Measurements from ENCODE around the gene CTCF.

CTCF gene

DNA sequence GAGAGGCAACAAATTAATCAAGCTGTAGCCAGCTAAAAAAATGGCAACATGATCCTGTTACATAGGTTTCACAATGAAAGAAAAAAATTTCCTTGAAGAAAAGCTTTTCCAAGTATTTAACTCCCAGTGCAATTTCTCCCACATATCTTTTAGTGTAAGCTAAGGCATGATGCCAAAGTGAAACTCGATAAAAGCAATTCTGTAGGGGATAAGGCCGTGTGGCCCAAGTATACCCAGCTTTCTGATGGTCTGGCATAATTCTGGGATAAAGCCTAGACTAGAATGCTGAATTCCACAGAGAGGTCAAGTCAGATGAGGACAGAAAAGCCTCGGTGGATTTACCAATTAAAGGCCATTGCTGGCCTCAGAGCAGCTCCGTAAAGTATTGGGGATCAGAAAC lies 36.2 kb downstream of the CTCF start:
- DNase-seq (ENCODE audit: low read depth in 2 of 2): no peak

- no peak for DNase-seq (ENCODE audit: low read depth in 2 of 2)
Measured at GRCh38 chr16:67605641-67606040, 43.3 kb downstream of the CTCF start.

GRCh38 chr16:67606632-67607031 lies 44.3 kb downstream of the CTCF start:
- DNase-seq (ENCODE audit: low read depth in 2 of 2): no peak

DNA sequence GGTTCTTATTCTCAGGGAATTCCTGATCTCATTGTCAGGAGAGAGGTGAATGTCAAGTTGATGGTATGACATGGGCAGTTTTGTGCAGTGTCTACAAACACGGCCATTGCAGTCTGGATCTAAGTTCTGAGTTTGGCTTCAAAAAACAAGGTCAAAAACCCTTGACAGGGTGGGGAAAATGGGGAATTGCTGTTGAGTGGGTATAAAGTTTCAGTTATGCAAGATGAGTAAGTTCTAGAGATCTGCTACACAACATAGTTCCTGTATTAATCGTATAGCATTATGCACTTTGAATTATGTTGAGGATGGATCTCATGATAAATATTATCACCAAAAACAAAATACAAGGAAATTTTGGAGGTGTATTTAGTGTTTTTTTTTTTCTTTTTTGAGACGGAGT lies 46.0 kb downstream of the CTCF start:
- DNase-seq (ENCODE audit: low read depth in 2 of 2): no peak

DNA sequence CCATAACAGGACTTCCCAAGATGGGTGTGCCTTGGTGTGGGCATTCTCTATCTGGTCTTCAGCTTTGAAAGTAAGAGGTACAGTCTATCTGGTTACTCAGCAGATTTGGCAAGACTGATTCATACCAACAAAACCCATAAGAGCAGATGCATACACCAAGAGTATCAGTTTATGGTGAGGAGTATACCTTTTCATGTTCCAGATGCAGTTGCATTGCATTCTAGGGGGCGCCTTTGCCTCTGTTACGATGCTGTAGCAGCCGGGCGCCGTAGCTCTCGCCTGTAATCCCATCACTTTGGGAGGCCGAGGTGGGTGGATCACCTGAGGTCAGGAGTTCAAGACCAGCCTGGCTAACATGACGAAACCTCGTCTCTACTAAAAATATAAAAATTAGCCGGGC lies 51.5 kb downstream of the CTCF start:
- no peak for DNase-seq (ENCODE audit: low read depth in 2 of 2)

DNA sequence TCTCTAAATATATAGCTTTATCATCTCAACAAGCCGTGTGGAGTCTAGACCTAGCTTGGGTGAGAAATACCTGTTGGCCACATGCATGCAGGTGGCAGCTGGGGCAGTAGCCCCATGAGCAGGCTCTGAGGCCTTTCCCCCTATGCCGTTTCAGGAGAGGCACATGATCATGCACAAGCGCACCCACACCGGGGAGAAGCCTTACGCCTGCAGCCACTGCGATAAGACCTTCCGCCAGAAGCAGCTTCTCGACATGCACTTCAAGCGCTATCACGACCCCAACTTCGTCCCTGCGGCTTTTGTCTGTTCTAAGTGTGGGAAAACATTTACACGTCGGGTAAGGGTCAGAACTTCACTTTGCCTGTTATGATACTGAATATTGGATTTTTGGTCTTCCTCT lies 65.9 kb downstream of the CTCF start:
- DNase-seq (ENCODE audit: low read depth in 2 of 2): no peak

- DNase-seq (ENCODE audit: low read depth in 2 of 2): no peak
Measured at GRCh38 chr16:67632415-67633172, 70.3 kb downstream of the CTCF start.

DNA sequence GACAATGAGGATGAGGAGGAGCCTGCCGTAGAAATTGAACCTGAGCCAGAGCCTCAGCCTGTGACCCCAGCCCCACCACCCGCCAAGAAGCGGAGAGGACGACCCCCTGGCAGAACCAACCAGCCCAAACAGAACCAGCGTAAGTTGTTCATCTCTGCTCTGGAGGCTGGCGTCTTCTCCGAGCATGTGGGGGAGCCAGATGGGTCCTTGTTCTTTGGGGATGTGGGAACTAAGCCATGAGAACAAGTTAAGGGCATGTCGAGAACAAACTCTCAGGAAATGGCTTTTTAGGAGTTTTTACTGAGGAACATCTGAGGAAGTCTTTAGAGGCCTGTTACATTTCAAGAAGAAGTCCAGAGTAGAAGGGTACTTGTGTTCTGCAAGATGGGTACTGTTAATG lies 74.4 kb downstream of the CTCF start:
- DNase-seq (ENCODE audit: low read depth in 2 of 2): no peak

DNA sequence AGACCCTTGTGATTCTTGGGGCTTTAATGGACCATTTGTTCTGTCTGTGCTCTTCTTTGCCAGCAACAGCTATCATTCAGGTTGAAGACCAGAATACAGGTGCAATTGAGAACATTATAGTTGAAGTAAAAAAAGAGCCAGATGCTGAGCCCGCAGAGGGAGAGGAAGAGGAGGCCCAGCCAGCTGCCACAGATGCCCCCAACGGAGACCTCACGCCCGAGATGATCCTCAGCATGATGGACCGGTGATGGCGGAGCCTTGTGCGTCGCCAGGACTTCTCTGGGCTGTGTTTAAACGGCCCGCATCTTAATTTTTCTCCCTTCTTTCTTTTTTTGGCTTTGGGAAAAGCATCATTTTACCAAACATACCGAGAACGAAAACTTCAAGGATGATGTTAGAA lies 75.3 kb downstream of the CTCF start:
- DNase-seq (ENCODE audit: low read depth in 2 of 2): no peak

GRCh38 chr16:67641779-67642708 lies 79.7 kb downstream of the CTCF start:
- no peak for DNase-seq (ENCODE audit: low read depth in 2 of 2)

DNA sequence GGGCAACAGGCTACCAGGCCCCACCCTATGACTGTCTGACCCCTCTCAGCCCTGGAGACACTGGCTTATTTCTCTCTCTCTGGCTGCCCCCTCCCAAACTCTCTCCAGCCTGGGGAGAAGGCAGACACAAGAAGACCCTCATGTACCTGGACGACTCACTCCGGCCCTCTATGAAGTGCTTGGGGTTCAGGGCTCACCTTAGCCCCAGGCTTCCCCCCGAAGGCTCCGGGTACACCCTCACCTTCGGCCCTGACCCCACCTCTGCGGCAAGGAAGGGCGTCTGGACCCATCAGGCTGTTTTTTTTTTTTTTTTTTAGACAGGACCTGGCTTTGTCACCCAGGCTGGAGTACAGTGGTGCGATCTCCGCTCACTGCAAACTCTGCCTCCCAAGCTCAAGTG lies 81.7 kb downstream of the CTCF start:
- no peak for DNase-seq (ENCODE audit: low read depth in 2 of 2)

GRCh38 chr16:67645397-67646121 lies 83.2 kb downstream of the CTCF start:
- DNase-seq (ENCODE audit: low read depth in 2 of 2): no peak

GRCh38 chr16:67647111-67647651 lies 84.9 kb downstream of the CTCF start:
- DNase-seq (ENCODE audit: low read depth in 2 of 2): no peak

DNA sequence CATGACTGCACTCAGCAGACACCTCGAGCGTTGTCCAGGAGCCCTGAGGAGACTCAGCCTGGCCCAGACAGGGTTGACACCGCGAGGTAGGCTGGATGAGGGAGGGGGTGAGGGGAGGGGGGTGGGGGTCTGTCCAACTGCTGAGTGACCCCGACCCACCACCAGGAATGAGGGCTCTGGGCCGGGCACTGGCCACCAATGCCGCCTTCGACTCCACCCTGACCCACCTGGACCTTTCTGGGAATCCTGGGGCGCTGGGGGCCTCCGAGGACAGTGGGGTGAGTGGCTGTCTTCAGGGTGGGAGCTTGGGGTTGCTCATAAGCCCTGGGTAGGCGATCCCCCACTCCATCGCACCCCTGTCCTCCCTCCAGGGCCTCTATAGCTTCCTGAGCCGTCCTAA lies 85.4 kb downstream of the CTCF start:
- DNase-seq (ENCODE audit: low read depth in 2 of 2): no peak

GRCh38 chr16:67648088-67648763 lies 85.9 kb downstream of the CTCF start:
- DNase-seq (ENCODE audit: low read depth in 2 of 2): no peak

DNA sequence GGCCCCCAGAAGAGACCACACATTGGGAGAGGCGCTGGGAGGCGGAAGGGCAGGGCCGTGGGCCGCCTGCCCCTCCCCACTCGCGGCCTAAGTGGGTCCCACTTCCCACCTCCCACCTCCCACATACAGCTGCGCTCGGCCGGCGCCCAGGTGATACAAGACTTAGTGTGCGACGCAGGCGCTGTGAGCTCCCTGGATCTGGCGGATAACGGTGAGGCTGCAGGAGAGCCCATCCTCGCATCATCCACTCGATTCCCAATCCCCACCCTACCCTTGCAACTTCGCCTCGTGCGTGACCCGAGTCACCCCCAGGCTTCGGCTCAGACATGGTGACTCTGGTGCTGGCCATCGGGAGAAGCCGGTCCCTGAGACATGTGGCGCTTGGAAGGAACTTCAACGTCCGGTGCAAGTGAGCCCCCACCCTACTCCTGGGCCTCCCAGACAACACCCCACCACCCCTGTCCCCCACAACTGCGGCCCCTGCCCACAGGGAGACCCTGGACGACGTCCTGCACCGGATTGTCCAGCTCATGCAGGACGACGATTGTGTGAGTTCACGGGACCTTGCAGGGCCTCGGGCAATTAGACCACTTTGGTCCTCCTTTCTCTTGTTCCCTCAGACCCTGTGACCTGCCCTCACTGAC lies 86.6 kb downstream of the CTCF start:
- DNase-seq (ENCODE audit: low read depth in 2 of 2): no peak

DNA sequence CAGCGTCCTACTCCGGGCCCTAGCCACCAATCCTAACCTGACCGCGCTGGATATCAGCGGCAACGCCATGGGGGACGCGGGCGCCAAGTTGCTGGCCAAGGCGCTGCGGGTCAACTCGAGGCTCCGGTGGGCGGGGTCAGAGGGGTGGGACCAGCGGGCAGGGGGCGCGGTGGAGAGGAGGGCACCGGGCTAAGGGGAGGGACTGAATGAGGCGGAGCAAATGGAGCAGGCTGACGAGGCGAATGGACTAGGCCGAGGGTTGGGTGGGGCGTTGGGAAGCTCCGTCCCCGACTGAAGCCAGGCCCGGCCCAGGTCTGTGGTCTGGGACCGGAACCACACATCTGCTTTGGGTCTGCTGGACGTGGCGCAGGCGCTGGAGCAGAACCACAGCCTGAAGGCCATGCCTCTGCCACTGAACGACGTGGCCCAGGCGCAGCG lies 87.2 kb downstream of the CTCF start:
- DNase-seq (ENCODE audit: low read depth in 2 of 2): no peak

DNA sequence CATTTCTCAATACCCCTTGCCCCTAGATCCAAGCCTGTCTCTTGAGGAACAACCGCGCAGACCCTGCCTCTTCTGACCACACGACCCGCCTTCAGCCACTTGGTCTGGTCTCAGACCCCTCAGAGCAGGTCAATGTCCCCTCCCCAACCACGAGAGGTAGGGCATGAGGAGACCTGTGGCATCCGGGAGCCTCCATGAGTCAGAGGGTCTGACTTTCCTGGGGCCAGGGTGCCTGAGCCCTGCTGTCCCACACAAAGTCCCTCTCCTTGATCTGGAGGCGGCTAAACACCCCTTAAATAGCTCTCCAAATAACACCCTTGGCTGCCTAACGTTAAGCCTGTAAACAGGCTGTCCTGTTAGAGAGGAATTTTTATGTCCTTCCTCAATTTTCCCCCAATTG lies 87.7 kb downstream of the CTCF start:
- no peak for DNase-seq (ENCODE audit: low read depth in 2 of 2)

GRCh38 chr16:67651039-67651438 lies 88.7 kb downstream of the CTCF start:
- no peak for DNase-seq (ENCODE audit: low read depth in 2 of 2)

- DNase-seq (ENCODE audit: low read depth in 2 of 2): no peak
Measured at GRCh38 chr16:67651847-67652246, 89.5 kb downstream of the CTCF start.

DNA sequence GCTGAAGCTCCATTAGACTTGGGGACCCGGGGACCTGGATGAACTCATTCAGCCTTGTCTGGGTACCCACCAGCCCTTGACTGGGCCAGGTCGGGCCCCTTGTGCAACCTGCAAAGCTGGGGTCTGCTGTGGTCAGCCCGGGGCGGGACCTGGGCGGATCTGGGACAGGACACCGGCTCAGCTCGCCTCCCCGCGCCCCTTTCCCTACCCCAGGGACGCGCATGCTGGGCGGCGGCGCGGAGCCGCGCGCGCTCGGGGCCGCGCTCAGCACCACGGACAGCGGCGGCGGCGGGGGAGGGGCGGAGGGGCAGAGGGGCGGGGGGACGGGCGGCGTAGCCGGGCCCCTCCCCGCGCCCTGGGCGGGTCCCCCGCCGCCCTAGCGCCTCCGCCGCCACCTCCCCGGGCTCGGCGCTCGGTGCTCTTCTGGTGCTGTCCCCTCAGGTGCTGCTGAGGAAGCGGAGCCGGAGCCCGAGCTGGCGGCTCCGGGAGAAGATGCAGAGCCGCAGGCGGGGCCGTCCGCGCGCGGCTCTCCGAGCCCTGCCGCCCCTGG lies 90.3 kb downstream of the CTCF start:
- no peak for DNase-seq (ENCODE audit: low read depth in 2 of 2)
